A673 (cell line): Measurements from ENCODE around the gene RHBG. TPM values are rescaled to one million over a fixed set of nuclear protein-coding genes. Genes with fewer than 3 reads are reported as not detected.

Experiments used
- BruUV-seq: library from RNA; stranded (reverse); fragments of 400-500 nt; replicated peaks from 2 replicates; lab custom pipeline; 2021; lab: Mats Ljungman, UMichigan
- CTCF ChIA-PET: fragments of 300-600 bp; sonication (Branson Sonifier 250); formaldehyde crosslinking; loops from one replicate; lab custom pipeline; 2022; ENCODE audit warnings: antibody characterized with exemption; lab: Charles Lee
- POLR2A ChIA-PET: fragments of 300-600 bp; sonication (Branson Sonifier 250); formaldehyde crosslinking; loops from one replicate; lab custom pipeline; 2022; ENCODE audit warnings: antibody characterized with exemption; ENCODE audit not compliant: low non-redundant PET; lab: Charles Lee
- DNase-seq: peaks from one replicate; pipeline ENCODE4 v3.0.0-alpha.2; 2015; ENCODE audit warnings: low spot score
- H3K27ac ChIP-seq: fragments of 200-600 bp; sonication (generic); 2 replicates; pipeline ENCODE4 v1.5.1; 2016; ENCODE audit warnings: mixed run types, low read depth, mild to moderate bottlenecking, mixed read lengths, antibody characterized with exemption, low read length; ENCODE audit not compliant: poor library complexity, severe bottlenecking
- H3K27me3 ChIP-seq: fragments of 200-600 bp; sonication (generic); replicated peaks from 2 replicates; pipeline ENCODE4 v1.6.1; 2017; ENCODE audit warnings: mixed run types, low read depth, mild to moderate bottlenecking, mixed read lengths, antibody characterized with exemption, low read length; ENCODE audit not compliant: insufficient read depth, poor library complexity
- H3K36me3 ChIP-seq: fragments of 200-600 bp; sonication (generic); 2 replicates; pipeline ENCODE4 v1.6.1; 2016; ENCODE audit warnings: mixed run types, mild to moderate bottlenecking, mixed read lengths, antibody characterized with exemption, low read length; ENCODE audit not compliant: insufficient read depth, poor library complexity, severe bottlenecking
- H3K4me1 ChIP-seq: fragments of 200-600 bp; sonication (generic); 2 replicates; pipeline ENCODE4 v1.6.1; 2017; ENCODE audit warnings: mixed run types, mild to moderate bottlenecking, mixed read lengths, antibody characterized with exemption, low read length; ENCODE audit not compliant: insufficient read depth, poor library complexity, severe bottlenecking
- H3K4me3 ChIP-seq: fragments of 200-600 bp; sonication (generic); 2 replicates; pipeline ENCODE4 v1.5.1; 2016; ENCODE audit warnings: low read depth, mixed run types, mild to moderate bottlenecking, mixed read lengths, low read length; ENCODE audit not compliant: poor library complexity, severe bottlenecking
- H3K9me3 ChIP-seq: fragments of 200-600 bp; sonication (generic); 2 replicates; pipeline ENCODE4 v1.6.1; 2016; ENCODE audit warnings: mixed run types, low read depth, mild to moderate bottlenecking, mixed read lengths, antibody characterized with exemption, low read length; ENCODE audit not compliant: poor library complexity, severe bottlenecking
- EZH2 ChIP-seq: fragments of 200-600 bp; sonication (generic); IDR thresholded peaks from 2 replicates; pipeline ENCODE4 v1.6.1; 2017; ENCODE audit warnings: borderline replicate concordance, low read depth, mild to moderate bottlenecking, mixed read lengths, antibody characterized with exemption, low read length; ENCODE audit not compliant: poor library complexity, severe bottlenecking
- intact Hi-C: fragments of 100-400 bp; cut with micrococcal nuclease; formaldehyde crosslinking; loops from one replicate; pipeline ENCODE4 v1.10.0; 2022; ENCODE audit not compliant: unreplicated experiment
- microRNA-seq: library from miRNA; unstranded; fragments of <30 nt; microRNA quantifications from one replicate; pipeline ENCODE4 v1.2.0, GENCODE V29; 2021
- total RNA-seq: library from RNA; stranded (reverse); gene quantifications from 2 replicates; pipeline ENCODE4 v1.2.3, GENCODE V29; 2021
- TF ChIP-seq, protein P1 (sequence below): fragments of 300-800, 200-600 bp; sonication (generic); conservative IDR thresholded peaks from 2 replicates; pipeline ENCODE4 v1.5.1; 2017; ENCODE audit warnings: low read depth, mild to moderate bottlenecking, antibody characterized with exemption, low read length, moderate library complexity, mixed read lengths

RHBG gene
- total RNA-seq, 1 experiment from 2014 or later = not detected

DNA sequence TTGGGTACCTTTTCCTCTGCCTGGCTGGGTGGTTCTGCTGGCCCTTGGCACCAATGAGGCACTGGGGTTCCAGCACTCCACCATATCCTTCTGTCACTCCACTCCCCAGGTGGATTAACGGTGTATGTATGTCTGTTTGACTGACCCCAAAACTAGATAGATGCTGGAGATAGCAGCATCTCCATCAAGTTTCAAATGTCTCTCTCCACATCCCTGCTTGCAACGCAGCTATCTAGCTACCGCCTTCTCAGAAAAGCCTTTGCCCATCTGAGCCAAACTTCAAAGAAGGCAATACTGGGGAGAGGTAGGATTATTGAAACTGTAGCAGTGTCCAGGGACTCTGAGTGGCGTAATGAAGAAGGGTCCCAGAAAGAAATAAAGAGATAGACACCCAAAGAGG, 64.0 kb downstream of the RHBG start:
- H3K9me3 ChIP-seq = no peaks in the 10 kb centered on the region
- no TSS peak for BruUV-seq
- peaks cover 75% of the 10 kb centered on the region for H3K27me3 ChIP-seq
- H3K27ac ChIP-seq = no peak overlapping the region
- no peak for TF ChIP-seq EZH2
- TF ChIP-seq, protein P1, sequence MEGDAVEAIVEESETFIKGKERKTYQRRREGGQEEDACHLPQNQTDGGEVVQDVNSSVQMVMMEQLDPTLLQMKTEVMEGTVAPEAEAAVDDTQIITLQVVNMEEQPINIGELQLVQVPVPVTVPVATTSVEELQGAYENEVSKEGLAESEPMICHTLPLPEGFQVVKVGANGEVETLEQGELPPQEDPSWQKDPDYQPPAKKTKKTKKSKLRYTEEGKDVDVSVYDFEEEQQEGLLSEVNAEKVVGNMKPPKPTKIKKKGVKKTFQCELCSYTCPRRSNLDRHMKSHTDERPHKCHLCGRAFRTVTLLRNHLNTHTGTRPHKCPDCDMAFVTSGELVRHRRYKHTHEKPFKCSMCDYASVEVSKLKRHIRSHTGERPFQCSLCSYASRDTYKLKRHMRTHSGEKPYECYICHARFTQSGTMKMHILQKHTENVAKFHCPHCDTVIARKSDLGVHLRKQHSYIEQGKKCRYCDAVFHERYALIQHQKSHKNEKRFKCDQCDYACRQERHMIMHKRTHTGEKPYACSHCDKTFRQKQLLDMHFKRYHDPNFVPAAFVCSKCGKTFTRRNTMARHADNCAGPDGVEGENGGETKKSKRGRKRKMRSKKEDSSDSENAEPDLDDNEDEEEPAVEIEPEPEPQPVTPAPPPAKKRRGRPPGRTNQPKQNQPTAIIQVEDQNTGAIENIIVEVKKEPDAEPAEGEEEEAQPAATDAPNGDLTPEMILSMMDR = no peak
- ChIA-PET POLR2A (no interaction called here), CTCF (interaction anchor here (0.9 kb wide), 1 partner anchor 13 kb away, joined by 3 read pairs; no protein-coding TSS in a partner anchor)
- no peak for DNase-seq
- no peaks in the 10 kb centered on the region for H3K36me3 ChIP-seq
- H3K4me3 ChIP-seq = no peak overlapping the region
- H3K4me1 ChIP-seq = peaks cover 11% of the 10 kb centered on the region
- intact Hi-C loops = no loop called here

DNA sequence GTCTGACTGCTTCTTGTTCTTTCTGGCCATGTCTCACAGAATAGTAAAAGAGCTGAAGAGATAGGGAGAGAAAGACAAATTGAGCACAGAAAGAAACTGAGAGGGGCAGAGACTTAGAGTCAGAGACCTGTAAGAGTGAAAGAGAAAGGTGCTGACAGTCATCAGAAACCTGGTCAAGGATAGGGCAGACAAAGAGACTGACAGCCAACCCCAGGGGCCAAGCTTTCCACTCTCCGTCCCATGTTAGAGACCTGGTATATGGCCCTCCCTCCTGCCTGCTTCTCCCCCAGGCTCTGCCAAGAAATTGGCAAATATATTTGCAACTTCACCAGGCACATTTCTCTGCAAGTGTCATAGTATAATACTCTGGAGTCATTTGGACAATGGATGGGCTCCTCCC, 64.6 kb downstream of the RHBG start:
- no peak for TF ChIP-seq EZH2
- TF ChIP-seq, protein P1 = no peak

More for the DNA sequence above, 64.6 kb downstream of the RHBG start:
- Histone ChIP-seq H3K36me3 (no peaks in the 10 kb centered on the region), H3K27ac (no peak overlapping the region), H3K4me1 (peaks cover 17% of the 10 kb centered on the region), H3K9me3 (no peaks in the 10 kb centered on the region), H3K27me3 (peaks cover 81% of the 10 kb centered on the region), H3K4me3 (no peak overlapping the region)
- intact Hi-C loops = no loop called here
- no TSS peak for BruUV-seq
- POLR2A ChIA-PET = no interaction called here
- no peak for DNase-seq
- CTCF ChIA-PET = interaction anchor here (0.9 kb wide), 1 partner anchor 12 kb away, joined by 3 read pairs; no protein-coding TSS in a partner anchor

Small RNA genes lying within 50 kb of the gene (microRNA-seq; reads per million reads assigned to microRNA genes)
- not detected for gene MIR9-1

Other genes with a start within 250 kb of the RHBG start
- 0.77 and 0.92 TPM in 2 replicates for gene SEMA4A, start 215.6 kb upstream of the RHBG start, total RNA-seq
- gene SLC25A44, start 175.1 kb upstream of the RHBG start, total RNA-seq = 28.9 and 30.9 TPM in 2 replicates
- gene PMF1, start 156.2 kb upstream of the RHBG start, total RNA-seq = 89.6 and 96.6 TPM in 2 replicates
- gene BGLAP, start 127.0 kb upstream of the RHBG start, total RNA-seq = 2.4 and 2.8 TPM in 2 replicates
- 4.1 and 5.4 TPM in 2 replicates for gene PAQR6, start 121.2 kb upstream of the RHBG start, total RNA-seq
- gene SMG5, start 86.4 kb upstream of the RHBG start, total RNA-seq = 107 and 129 TPM in 2 replicates
- gene TMEM79, start 84.9 kb upstream of the RHBG start, total RNA-seq = 7.0 and 9.1 TPM in 2 replicates
- gene GLMP, start 73.5 kb upstream of the RHBG start, total RNA-seq = 30.3 and 37.2 TPM in 2 replicates
- gene VHLL, start 69.9 kb upstream of the RHBG start, total RNA-seq = not detected in 2 replicates
- gene CCT3, start 30.9 kb upstream of the RHBG start, total RNA-seq = 619 and 678 TPM in 2 replicates
- 1.0 TPM in 1 of 2 replicates, not detected in the other for gene TSACC, start 30.7 kb upstream of the RHBG start, total RNA-seq
- gene MEF2D, start 131.6 kb downstream of the RHBG start, total RNA-seq = 18.3 and 21.8 TPM in 2 replicates
- gene IQGAP3, start 203.4 kb downstream of the RHBG start, total RNA-seq = 35.3 and 37.5 TPM in 2 replicates
- gene TTC24, start 210.5 kb downstream of the RHBG start, total RNA-seq = not detected in 2 replicates
- 125 and 138 TPM in 2 replicates for gene NAXE, start 222.6 kb downstream of the RHBG start, total RNA-seq
- 66.8 and 84.2 TPM in 2 replicates for gene GPATCH4, start 232.3 kb downstream of the RHBG start, total RNA-seq